SH-SY5Y (cell line): ENCODE data around the gene GMPPB.

ENCODE experiments used
- GATA2 ChIP-seq: IDR thresholded peaks from 2 replicates; pipeline ENCODE4 v1.6.1; 2011; ENCODE audit warnings: mild to moderate bottlenecking, low read depth, low read length
- GATA3 ChIP-seq: IDR thresholded peaks from 2 replicates; pipeline ENCODE4 v1.6.1; 2011; ENCODE audit warnings: low read depth, mild to moderate bottlenecking, low read length, moderate library complexity

DNA sequence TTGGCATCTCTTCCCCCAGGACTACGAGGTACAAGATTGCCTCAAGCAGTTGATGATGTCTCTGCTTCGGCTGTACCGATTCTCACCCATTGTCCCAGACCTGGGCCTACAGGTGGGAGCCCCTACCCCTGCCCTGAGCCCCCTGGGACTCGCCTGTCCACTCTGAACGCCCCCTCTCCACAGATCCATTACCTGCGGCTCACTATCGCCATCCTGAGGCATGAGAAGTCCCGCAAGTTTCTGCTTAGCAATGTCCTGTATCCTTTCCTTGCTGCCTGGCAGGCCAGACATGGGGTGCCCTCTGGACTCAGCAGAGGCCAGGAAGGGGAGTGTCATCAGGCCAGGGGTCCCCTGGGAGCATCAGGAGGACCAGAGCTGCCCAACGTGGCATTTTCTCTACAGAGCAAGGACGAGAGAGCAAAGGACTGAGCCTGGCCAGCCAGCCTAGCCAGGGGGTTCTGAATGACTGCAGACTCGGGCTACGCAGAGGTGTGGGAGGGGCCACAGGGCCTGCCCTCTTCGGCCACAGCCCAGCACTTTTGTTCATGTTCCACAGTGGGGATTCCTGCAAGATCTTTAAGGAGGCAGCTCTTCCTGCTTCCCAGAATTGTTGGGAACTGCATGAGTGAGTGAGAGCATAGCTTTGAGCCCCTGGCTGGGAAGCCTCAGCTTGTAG is 23.2 kb downstream of the GMPPB start:
- TF ChIP-seq GATA3 (no peak), GATA2 (no peak)
